ENCODE measurements around the gene TRAPPC5. TPM values are rescaled to one million over a fixed set of nuclear protein-coding genes. Genes with fewer than 3 reads are reported as not detected.

TRAPPC5 gene
- total and polyA plus RNA-seq, 10 of the 15 experiments (the other 5 are each of a cell fraction or from before 2014, with no cell fraction given): 4.2 to 210 (median 89.1) TPM

GRCh38 chr19:7678971-7679751 lies 1.5 kb upstream of the TRAPPC5 start:
- RAD21 ChIA-PET (ENCODE audit: unreplicated experiment): interaction anchor here (0.8 to 0.9 kb wide), 3 partner anchors 18 to 127 kb away, joined by 3 to 4 read pairs (median 4); no protein-coding TSS in a partner anchor
- Histone ChIP-seq H3K4me3 (no peak overlapping the region), H3K4me2 (ENCODE audit: control insufficient read depth, insufficient read depth) (peak overlapping the region; percentile 64), H4K20me1 (ENCODE audit: control insufficient read depth, insufficient read depth) (no peaks in the 10 kb centered on the region), H3K9me3 (replicated peaks; ENCODE audit: control insufficient read depth, insufficient read depth, low read length) (no peaks in the 10 kb centered on the region; the same call in 2 of the 3 replicates), H3K9ac (ENCODE audit: control insufficient read depth, insufficient read depth, low read length) (no peak overlapping the region), H2AFZ (ENCODE audit: control insufficient read depth, low read depth, low read length) (peak overlapping the region; percentile 56), H3K79me2 (ENCODE audit: control insufficient read depth, insufficient read depth, low read length) (peaks cover 23% of the 10 kb centered on the region), H3K27me3 (replicated peaks in 1 of 2; ENCODE audit: control insufficient read depth in 2 of 2, insufficient read depth in 2 of 2, low read length in 1 of 2) (no peaks in the 10 kb centered on the region; a peak in 1 of 4 replicates), H3K4me1 (ENCODE audit: control insufficient read depth, insufficient read depth, low read length) (peaks cover 44% of the 10 kb centered on the region), H3K27ac (ENCODE audit: control insufficient read depth, insufficient read depth) (no peak overlapping the region), H3K36me3 (ENCODE audit: control insufficient read depth in 2 of 2, insufficient read depth in 2 of 2, low read length in 1 of 2) (peaks cover 0 to 3% of the 10 kb centered on the region in 2 experiments; a peak in 2 of 4 replicates)
- SMC1A ChIA-PET (ENCODE audit: uncharacterized antibody, unreplicated experiment): interaction anchor here (2.9 kb wide), 1 partner anchor 110 kb away, joined by 12 read pairs; no protein-coding TSS in a partner anchor
- in situ Hi-C loops (cut with MboI): no loop called here
- DNase-seq (ENCODE audit: low read depth, low spot score) (no peak), ATAC-seq (peak; percentile 73), FAIRE-seq (peak; percentile 75)
- intact Hi-C loops (cut with micrococcal nuclease; ENCODE audit: unreplicated experiment): loop anchor here (1.0 to 10.0 kb wide), 3 partner anchors 111 to 294 kb away; no protein-coding TSS in a partner anchor
- 31% methylated on average over 29 of the region's 30 CpGs for WGBS (ENCODE audit: insufficient coverage, insufficient replicate concordance, low lambda C conversion rate, missing lambda C conversion rate)
- CTCF ChIA-PET: interaction anchor here (0.7 to 3.6 kb wide), 4 partner anchors 111 to 131 kb away, joined by 3 to 20 read pairs (median 5); no protein-coding TSS in a partner anchor
- BruUV-seq (replicated peaks): no TSS peak
- POLR2A ChIA-PET: interaction anchor here (0.7 kb wide), 1 partner anchor 20 kb away, joined by 3 read pairs; no protein-coding TSS in a partner anchor
- no peak for TF ChIP-seq E2F8 (IDR thresholded peaks at IDR 0.05; ENCODE audit: low read depth, partially characterized antibody)
- TF ChIP-seq REST (IDR thresholded peaks at IDR 0.05; ENCODE audit: low read depth, low read length): no peak
- no peak for TF ChIP-seq SIN3A (IDR thresholded peaks at IDR 0.05; ENCODE audit: low read depth, low read length)
- TF ChIP-seq BCL3 (IDR thresholded peaks at IDR 0.05; ENCODE audit: borderline replicate concordance, insufficient read depth, low read depth, low read length, poor library complexity, severe bottlenecking): peak; percentile 96
- TF ChIP-seq ZNF24 (IDR thresholded peaks at IDR 0.05): no peak
- TF ChIP-seq ZBTB4 (CRISPR knock-in tag; IDR thresholded peaks at IDR 0.05): no peak
- no peak for TF ChIP-seq POLR2AphosphoS5 (IDR thresholded peaks at IDR 0.05; ENCODE audit: low read length)
- TF ChIP-seq ATF3 (IDR thresholded peaks at IDR 0.05; ENCODE audit: borderline replicate concordance, extremely low read depth, low read depth, low read length): peak; percentile 34; the same call in 1 of the 2 replicates
- no peak for TF ChIP-seq RFX5 (IDR thresholded peaks at IDR 0.05; ENCODE audit: low read depth, low read length)

All from GM12878 (cell line).